ENCODE results near the gene NME3. TPM values are rescaled to one million over a fixed set of nuclear protein-coding genes. Genes with fewer than 3 reads are reported as not detected.

NME3 gene
- total and polyA plus RNA-seq, 9 of the 15 experiments (the other 6 are each of a cell fraction or from before 2014, with no cell fraction given): 0.68 to 76.3 (median 11.5) TPM

- Histone ChIP-seq H2AFZ (ENCODE audit: low read depth, low read length) (no peak overlapping the region), H3K9me3 (replicated peaks; ENCODE audit: control insufficient read depth, insufficient read depth, low read depth, low read length) (peaks cover 22% of the 10 kb centered on the region), H3K27ac (ENCODE audit: extremely low read depth, low read depth, low read length) (no peak overlapping the region), H3K36me3 (ENCODE audit: control insufficient read depth, insufficient read depth, low read length) (peaks cover 18% of the 10 kb centered on the region; the same call in 1 of the 3 replicates), H4K20me1 (replicated peaks; ENCODE audit: control insufficient read depth, insufficient read depth, low read length) (no peaks in the 10 kb centered on the region), H3K4me2 (ENCODE audit: insufficient read depth, low read length) (no peak overlapping the region), H3K27me3 (ENCODE audit: control insufficient read depth in 2 of 2, insufficient read depth in 2 of 2, low read length in 2 of 2) (no peaks in the 10 kb centered on the region; a peak in 1 of 5 replicates), H3K79me2 (ENCODE audit: control insufficient read depth, insufficient read depth, low read length) (no peaks in the 10 kb centered on the region), H3K4me3 (no peak overlapping the region), H3K9me1 (ENCODE audit: control insufficient read depth, insufficient read depth, low read length) (no peaks in the 10 kb centered on the region), H3K9ac (ENCODE audit: insufficient read depth in 1 of 2, low read depth in 2 of 2, low read length in 2 of 2) (peak overlapping the region in 1 of 2 experiments; percentile 68; a peak in 1 of 4 replicates), H3K4me1 (replicated peaks in 1 of 2; ENCODE audit: control insufficient read depth in 2 of 2, insufficient read depth in 2 of 2, low read length in 2 of 2) (peaks cover 0 to 50% of the 10 kb centered on the region in 2 experiments; a peak in 2 of 5 replicates)
- ChIA-PET CTCF (ENCODE audit: low intra/inter-chr PET ratio) (no interaction called here), POLR2A (no interaction called here)
- TF ChIP-seq E2F3 (CRISPR knock-in tag; IDR thresholded peaks at IDR 0.05) (no peak), GABPB1 (CRISPR knock-in tag; IDR thresholded peaks at IDR 0.05) (no peak), TBL1XR1 (IDR thresholded peaks at IDR 0.05; ENCODE audit: low read length in 2 of 2) (no peak), KLF16 (IDR thresholded peaks at IDR 0.05) (no peak), ZBTB9 (CRISPR knock-in tag; IDR thresholded peaks at IDR 0.05) (no peak), U2AF1 (optimal IDR thresholded peaks at IDR 0.05; ENCODE audit: low read depth, low read length) (no peak), FIP1L1 (IDR thresholded peaks at IDR 0.05; ENCODE audit: low read depth, low read length, poor library complexity, severe bottlenecking) (no peak), ZSCAN32 (CRISPR knock-in tag; IDR thresholded peaks at IDR 0.05) (no peak)
- TF ChIP-seq, protein P1, sequence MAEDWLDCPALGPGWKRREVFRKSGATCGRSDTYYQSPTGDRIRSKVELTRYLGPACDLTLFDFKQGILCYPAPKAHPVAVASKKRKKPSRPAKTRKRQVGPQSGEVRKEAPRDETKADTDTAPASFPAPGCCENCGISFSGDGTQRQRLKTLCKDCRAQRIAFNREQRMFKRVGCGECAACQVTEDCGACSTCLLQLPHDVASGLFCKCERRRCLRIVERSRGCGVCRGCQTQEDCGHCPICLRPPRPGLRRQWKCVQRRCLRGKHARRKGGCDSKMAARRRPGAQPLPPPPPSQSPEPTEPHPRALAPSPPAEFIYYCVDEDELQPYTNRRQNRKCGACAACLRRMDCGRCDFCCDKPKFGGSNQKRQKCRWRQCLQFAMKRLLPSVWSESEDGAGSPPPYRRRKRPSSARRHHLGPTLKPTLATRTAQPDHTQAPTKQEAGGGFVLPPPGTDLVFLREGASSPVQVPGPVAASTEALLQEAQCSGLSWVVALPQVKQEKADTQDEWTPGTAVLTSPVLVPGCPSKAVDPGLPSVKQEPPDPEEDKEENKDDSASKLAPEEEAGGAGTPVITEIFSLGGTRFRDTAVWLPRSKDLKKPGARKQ (CRISPR knock-in tag; IDR thresholded peaks at IDR 0.05): no peak
- TF ChIP-seq, protein P2, sequence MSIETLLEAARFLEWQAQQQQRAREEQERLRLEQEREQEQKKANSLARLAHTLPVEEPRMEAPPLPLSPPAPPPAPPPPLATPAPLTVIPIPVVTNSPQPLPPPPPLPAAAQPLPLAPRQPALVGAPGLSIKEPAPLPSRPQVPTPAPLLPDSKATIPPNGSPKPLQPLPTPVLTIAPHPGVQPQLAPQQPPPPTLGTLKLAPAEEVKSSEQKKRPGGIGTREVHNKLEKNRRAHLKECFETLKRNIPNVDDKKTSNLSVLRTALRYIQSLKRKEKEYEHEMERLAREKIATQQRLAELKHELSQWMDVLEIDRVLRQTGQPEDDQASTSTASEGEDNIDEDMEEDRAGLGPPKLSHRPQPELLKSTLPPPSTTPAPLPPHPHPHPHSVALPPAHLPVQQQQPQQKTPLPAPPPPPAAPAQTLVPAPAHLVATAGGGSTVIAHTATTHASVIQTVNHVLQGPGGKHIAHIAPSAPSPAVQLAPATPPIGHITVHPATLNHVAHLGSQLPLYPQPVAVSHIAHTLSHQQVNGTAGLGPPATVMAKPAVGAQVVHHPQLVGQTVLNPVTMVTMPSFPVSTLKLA (conservative IDR thresholded peaks at IDR 0.05): no peak
- 95% methylated on average over 23 of the region's 30 CpGs for WGBS (ENCODE audit: insufficient coverage, low coverage, missing lambda C conversion rate)
- DNase-seq (ENCODE audit: extremely low read depth in 1 of 4, low spot score in 3 of 4): no peak
- in situ Hi-C loops (cut with MboI) (no loop called here), intact Hi-C loops (cut with micrococcal nuclease) (no loop called here)
- BruUV-seq (replicated peaks): no TSS peak
- ATAC-seq: no peak
- FAIRE-seq: no peak
These were observed 30.4 kb downstream of the NME3 start for GRCh38 chr16:1740781-1741490.
